Measurements from ENCODE around the gene MGAT5B.
"Not testable (repeated sequence)": the region's sequence is repeated elsewhere in the genome, so short reads cannot be mapped to it uniquely, and the experiment has no call there.

The MGAT5B gene

DNA sequence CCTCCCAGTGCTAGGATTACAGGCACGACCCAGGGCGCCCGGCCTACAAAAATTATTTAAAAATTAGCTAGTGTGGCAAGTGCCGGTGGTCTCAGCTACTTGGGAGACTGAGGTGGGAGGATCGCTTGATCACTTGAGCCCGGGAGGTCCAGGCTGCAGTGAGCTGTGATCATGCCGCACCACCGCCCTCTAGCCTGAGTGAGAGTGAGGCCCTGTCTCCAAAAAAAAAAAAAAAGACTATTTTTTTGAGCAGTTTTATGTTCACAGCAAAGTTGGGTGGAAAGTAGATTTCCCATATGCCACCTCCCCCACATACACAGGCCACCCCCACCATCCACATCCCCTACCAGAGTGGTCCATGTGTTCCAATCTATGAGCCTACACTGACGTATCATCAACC, 84.9 kb downstream of the MGAT5B start:
- DNase-seq: no peak

DNA sequence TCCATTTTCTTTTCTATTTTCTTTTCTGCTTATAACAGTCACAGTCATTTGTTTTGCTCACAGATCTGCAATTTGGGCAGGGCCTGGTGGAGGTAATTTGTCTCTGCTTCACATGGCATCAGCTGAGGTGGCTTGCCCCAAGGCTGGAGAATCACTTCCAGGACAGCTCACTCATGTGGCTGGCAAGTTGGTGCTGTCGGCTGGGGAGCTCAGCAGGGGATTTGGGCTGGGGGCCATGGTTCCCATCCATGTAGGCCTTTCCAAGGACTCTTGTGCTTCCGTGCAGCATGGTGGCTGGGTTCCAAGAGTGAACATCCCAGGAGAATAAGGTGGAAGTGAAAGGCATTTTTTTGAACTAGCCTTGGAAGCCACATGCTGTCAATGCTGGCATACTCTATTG, 85.7 kb downstream of the MGAT5B start:
- DNase-seq: no peak

DNA sequence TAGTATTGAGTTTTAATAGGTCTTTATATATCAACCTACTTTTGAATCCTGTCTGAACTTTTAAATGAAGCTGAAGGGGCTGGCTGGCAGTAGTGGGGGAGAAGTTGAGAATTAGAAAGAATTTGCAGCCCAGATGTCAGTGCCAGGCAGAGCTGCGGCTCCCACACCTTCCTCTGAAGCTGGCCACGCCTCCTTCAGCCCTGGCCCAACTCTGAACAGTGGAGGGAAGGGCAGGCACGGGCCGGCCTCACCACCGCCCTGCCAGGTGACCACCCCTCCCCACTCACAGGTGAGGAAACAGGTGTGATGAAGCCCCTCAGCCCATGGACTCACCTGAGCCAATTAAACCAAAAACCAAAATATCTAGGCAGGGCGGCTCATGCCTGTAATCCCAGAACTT, 87.0 kb downstream of the MGAT5B start:
- DNase-seq: no peak

DNA sequence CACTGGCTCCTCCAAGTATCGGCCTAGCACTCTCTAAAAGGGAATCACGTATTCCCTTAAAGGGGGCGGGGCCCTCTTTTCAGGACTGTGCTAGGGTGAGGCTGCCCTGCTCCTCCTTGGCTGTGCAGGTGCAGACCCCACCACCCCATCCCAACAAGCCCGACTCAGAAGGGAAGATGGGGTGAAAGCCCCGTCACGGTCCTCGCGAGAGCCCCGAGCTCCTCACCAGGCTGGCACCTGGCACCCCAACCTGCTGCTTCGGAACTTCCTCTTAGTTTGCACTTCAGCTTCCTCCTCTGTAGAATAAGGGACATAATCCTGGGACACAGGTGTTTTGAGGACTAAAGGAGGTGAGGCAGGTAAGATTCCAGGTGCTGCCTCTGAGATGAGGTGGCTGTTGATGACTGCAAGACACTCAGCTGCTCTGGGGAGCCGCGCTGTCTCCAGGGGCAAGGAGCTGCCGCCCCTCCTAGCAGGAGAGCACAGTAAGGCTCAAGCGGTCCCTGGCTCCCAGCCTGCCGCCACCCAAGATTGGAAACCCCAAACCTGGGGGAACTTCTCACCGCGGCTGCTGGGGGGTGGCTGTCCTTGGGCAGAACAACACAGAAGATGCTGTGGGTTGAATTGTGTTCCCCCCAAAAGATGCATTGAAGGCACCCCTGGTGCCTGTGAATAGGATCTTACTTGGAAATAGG, 88.8 kb downstream of the MGAT5B start:
- DNase-seq: no peak

DNA sequence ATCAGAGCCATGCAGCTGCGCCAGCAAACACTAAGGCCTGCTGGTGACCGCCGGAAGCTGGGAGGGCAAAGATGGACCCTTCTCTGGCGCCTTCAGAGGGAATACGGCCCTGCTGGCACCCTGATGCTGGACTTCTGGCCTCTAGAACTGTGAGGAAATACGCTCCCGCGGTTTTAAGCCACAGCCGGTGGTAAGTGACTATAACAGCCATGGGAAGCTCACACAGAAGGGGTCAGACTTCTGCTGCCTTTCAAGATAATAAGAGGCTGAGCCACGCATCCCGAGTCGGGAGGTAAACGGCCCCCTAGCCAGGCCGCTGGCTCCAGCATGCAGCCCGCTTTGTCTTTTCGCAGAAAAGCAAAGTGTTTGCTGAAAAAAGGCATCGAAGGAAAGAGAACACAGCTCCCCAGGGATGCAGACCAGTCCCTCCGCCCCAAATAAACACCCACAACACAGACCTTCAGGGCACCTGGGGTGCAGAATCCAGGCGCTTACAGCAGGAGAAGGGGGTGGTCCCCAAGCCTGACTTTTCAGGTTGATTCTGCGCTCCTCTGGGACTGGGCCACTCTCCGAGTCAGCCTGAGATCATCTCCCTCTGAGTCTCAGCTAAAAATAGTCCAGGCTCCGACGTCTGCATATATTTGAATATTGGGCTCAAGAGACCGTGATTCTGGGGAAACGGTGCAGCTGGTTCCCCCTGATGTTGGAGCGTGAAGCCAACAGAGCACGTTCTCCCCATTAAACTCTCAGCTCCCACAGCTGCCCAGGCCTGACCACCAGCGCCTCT, 89.7 kb downstream of the MGAT5B start:
- DNase-seq: no peak

DNA sequence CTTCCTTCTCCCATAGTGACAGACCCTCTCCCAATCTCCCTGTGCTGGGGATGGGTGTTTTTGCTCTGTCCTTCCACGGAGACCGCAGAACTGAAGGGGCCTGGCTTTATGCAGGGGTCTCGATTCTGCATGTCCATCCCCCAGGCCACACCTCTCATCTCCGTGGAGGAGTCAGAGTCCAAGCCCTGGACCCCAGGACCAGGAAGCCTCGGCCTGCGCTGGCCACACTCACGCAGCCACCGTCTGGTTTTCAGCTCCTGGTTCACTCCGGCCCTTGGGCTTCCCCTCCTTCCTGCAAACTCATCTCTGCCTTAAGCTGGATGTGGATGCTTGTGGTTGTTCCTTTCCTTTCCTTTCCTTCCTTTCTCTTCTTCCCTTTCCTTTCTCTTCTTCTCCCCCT, 90.8 kb downstream of the MGAT5B start:
- no peak for DNase-seq

DNA sequence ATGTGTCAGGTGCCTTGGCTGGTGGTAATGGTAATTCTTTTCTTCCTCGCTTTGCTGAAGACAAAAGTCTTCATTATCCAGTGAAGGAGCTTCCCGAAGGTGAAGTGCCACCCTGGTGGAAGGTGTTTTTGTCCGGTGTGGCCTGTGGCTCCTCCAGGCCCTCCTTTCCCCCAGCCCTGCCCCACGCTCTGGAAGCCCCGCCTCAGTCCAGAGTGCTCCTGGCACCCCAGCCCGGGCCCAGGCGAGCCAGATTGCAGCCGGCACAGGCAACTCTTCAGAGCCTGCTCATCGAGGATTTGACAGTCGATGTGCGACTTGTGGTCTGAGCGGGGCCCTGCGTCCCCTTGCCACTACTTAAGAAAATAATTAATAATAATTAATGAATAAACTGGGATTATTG, 93.7 kb downstream of the MGAT5B start:
- no peak for DNase-seq

DNA sequence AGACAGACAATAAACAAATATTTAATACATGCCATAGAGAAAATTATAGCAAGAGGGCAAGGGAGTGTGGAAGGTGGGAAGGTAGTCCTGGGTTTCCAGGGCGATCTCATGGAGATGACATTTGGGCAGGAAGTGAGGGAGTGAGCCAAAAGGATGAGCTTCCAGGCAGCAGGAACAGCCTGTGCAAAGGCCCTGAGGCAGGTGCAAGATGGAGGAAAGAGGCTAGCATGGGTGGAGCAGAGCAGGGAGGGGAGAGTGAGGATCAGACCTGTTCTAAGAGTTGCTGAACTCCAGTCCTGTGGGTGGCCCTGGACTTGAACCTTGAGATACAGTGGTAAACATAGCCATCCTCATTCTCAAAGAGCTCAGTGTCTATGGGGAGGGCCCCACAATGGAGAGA, 94.7 kb downstream of the MGAT5B start:
- DNase-seq: no peak

DNA sequence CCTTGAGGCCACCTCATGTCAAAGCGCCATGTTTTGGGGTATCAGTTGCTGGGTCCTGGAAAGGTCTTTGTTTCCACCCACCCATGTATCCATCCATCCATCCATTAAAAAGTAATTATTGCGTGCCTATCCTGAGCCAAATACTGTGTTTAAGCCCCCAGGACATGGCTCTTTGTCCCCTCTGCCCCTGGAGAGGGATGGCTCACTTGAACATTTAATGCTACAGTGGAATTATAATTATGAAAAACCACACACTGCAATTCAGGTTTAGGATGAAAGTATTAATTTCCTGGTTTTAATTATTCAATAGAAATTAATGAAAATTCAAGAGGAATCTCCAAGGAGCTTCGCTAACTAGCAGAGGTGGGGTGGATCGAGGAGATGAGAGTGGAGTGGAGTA, 97.8 kb downstream of the MGAT5B start:
- no peak for DNase-seq

DNA sequence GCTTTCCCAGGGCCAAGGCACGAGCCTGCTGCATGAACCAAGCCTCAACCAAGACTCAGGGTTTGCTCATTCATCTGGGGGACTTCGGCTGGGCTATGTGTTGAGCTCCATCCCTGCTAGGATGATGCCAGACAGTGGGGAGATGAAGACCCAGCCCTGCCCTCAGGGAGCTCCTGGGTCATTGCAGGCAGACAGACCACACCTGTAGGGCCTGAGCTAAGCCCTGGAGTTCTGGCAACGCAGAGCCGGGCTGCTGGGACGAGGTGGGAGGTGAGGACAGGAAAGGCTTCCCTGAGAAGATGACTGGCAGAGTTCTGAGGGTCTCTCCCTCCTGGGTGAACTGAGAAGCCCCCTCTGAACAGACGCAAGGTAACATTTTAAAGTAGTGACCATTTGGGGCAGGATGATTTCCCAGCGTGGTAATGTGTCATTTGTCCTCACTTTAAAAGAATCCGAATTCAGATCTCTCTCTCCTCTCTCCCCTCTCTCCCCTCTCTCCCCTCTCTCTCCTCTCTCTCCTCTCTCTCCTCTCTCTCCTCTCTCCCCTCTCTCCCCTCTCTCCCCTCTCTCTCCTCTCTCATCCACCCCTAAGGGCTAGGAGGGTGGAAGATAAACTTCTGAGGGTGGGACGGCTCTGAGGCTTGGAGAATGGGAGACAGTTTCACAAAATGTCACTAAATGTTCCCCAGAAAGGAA, 98.4 kb downstream of the MGAT5B start:
- DNase-seq: no peak

DNA sequence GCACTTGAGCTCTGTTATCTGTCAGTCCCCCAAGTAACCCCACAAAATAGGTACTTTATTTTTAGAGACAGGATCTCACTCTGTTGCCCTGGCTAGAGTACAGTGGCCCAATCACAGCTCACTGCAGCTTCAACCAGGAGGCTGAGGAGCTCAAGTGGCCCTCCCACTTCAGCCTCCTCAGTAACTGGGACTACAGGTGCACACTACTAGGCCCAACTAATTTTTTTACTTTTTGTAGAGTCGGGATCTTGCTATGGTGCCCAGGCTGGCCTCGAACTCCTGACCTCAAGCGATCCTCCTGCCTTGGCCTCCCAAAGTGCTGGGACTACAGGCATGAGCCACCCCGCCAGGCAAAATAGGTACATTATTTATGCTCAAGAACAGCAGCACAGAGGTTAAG, 99.6 kb downstream of the MGAT5B start:
- no peak for DNase-seq

DNA sequence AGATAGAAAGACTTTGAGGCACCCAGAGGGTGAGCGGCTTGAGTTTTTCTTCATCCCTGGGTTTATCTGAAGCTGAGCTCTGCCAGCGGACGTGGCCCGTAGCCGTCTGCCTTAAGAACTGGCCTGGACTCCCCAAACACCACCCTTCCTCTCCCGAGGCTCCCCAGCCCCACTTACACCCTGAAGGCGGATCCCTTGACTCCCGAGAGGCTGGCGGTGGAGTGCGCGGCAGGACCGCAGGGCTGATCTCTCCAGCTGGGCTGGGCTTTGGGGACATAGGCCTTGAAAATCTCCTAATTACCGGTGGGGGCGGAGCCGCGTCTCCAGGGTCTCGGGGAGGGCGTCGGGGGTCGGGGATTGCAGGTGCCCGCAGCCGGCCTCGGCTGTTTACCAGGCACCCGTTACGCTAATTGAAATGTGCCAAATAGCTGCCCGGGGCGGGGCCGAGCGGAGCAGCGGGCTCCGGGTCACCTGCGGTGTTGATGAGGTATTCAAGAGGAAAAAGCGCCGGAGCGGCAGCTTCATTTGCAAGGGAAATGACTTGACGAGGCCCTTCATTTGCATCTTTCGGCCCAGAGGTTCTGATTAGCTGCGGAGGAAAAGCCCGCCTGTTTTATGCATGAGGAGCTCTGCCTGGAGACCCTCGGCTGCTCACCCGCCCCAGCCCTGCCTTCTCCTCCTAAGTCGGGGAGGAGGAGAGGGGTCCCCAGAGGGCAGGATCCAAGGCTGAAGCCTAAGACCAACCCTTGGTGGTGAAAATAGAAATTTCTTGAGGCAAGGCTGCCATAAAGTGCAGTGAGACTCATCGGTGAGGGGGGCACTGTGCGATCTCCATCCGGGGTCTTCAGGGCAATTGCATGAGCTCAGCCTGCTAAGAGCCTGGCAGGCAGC, 100.7 kb downstream of the MGAT5B start:
- DNase-seq: peak; percentile 51 to 62

DNA sequence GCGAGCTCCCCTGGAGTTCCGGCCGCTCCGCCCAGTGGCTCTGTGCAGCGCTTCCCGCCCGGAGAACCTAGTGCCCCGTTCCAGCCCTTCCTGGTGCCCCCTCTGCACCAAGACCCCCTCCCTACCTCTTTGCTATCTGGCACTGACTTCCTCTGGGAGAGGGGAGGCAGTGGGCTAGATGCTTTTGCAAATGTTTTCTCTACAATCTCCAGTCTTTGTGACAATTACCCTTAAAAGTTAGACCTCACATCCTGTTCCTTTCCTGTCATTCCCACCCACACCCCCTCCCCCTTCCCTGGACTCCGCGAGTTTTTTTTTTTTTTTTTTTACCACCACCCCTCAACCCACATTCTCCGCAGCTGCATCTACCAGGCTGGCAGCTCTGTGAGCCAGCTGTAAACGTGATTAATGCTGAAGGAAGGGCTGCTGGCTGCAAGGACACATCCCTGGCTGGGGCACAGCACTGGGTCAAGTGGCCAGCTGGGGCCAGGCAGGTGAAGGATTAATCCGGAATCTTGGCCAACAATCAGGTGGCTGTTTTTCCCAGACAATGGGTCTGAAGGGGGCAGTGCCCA, 101.5 kb downstream of the MGAT5B start:
- peak; percentile 21 to 28 for DNase-seq

DNA sequence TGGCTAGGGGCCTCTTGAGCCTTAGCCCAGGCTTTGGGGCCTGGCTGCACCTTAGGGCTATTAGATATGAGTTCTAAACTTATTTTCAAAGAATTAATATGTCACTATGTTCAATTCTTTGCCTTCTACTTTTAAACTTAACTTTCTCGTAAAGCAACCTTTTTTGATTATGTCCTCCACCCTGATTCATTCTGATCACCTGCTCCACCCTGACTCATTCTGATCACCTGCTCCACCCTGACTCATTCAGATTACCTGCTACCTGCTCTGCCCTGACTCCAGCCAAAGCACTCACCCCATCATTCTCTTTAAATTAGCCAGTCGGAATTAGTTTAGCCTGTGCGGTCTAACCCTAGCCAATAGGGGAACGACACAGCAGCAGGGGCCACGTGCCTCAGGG, 102.0 kb downstream of the MGAT5B start:
- DNase-seq: not testable (repeated sequence)

DNA sequence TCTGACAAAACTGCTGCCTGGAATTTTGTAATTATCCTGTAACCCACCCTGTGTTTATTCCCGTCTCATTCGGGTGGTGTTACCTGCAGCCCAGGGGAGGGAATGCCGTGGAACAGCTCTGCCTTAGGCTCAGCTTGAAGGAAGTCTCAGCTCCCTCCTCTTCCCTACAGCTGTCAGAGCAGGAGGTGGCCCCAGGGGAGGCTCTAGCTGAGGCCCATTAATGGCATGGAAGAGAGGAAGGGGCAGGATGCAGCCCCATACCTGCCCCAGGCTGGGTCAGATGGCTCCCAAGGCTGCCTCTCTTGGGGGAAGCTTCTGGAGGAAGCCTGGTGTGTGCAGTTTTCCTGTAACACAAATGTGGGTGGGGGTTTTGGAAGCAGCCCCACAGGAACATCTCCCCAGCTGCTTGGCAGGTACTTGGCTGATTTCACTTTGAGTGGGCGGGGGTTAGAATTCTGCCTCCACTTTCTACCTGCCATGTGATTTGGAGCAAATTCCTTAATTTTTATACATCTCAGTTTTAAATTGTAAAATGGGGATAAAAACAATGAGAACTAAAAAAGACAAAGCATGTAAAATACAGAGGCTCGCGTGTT, 103.9 kb downstream of the MGAT5B start:
- DNase-seq: no peak

DNA sequence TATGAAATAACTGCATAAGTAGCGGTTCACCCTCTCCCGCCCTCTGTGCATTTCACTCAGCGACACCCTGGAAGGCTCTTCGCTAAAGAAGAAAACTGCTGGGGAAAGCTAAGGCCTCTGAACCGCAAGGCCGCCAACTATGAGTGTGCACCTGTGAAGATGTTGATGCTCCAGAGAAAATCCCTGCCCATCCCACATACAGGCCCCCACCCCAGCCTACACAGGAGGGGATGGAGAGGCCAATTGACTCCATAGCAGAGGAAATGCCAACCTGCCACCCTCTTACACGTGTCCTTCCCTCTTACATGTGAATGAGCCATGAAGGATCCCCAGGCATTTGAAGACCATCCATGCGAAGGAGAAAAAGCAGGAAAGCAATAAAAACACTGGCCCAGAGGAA, 104.8 kb downstream of the MGAT5B start:
- no peak for DNase-seq

DNA sequence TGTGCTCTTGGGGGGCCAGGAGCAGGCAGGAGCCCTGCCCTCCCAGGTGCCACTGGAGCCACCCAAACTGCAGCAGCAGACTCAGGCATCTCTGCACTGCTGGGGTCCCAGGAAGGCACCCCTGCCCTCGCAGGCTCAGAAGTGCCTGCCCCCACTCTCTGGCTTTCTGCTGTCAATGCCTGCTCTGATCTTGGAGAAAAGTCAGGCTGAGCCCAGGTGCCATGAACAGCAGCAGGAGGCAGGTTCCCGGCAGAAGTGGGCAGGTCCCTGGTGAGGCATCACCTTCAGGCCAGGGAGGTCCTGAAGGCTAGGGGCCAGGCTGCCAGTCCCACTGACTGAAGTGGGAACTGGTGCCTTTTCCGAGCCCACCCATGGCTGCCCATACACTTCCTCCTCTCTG, 106.5 kb downstream of the MGAT5B start:
- no peak for DNase-seq

DNA sequence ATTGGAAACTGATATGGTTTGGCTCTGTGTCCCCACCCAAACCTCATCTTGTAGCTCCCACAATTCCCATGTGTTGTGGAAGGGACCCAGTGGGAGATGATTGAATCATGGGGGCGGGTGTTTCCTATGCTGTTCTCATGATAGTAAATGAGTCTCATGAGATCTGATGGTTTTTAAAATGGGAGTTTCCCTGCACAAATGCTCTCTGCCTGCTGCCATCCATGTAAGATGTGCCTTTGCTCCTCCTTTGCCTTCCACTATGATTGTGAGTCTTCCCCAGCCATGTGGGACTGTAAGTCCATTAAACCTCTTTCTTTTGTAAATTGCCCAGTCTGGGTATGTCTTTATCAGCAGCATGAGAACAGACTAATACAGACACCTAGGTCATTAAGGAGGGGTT, 109.8 kb downstream of the MGAT5B start:
- not testable (repeated sequence) for DNase-seq

DNA sequence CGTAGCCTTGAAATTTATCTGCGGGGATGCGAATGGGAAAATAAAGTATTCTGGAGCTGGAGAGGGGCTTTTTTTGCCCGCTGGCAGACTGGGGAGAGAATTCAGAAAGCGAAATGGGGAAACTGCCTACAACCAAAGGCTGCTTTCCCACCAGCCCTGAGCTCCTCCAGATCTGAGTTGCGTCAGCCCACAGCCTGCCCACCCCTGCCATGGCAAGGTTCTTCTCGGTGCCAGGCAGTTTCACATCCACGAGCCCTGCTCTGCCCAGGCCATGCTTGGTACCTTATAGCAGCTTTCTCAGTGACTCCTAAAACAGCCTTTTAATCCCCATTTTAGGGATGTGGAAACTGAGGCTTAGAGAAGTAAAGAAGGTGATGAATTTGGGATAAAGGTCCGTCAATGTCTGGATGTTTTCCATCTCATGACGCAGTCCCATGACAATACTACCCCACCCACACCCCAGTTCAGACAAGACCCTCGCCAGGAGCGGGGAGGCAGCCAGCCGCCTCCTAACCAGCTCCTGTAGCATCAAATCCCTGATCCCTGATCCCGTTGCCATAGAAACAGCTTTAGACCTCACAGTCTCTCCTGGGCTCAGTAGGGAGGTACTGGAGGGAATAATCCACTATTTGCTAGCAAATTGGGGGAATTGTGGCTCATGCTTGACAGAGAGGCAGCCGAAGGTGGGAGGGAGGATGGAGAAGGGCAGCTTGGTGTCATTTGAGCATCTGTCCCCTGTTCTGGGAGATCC, 113.5 kb downstream of the MGAT5B start:
- DNase-seq: no peak

DNA sequence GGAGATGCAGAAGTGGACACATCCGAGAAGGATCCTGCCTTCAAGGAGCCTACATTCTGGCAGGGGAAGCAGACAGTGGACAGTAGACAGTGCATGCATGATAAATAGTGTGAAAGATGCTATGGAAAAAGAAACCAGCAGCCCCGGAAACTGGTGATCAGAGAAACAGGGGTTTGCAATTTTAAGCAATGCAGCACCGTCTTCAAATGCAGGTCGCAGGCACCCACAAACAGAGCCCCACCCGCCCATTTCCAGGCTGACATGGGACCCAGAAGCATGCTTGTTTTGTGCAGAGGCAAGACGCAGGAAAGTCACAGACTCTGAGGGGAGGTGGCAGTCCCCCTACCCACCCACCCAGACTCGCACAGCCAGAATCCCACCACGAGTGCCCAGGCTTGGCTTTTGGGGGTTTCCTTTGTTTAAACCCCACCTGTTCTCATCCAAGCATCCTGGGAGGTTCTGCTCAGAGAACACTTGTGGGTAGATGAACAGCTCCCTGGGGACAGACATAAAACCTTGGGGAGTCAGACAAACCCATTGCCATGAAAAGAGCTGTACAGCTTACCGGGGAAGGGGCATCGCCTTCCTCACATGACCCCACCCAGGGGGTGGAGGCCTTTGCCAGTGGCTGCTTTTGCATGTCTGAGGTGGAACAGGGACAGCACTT, 114.3 kb downstream of the MGAT5B start:
- no peak for DNase-seq

Measured in stimulated activated CD4-positive, alpha-beta T cell treated with anti-CD3 and anti-CD28 coated beads, Interleukin-2, amount 100 ng/mL, for 24 hours (primary cell).